ENCODE results near the gene COMMD3. TPM values are rescaled to one million over a fixed set of nuclear protein-coding genes. Genes with fewer than 3 reads are reported as not detected.

COMMD3 gene
- polyA plus RNA-seq, 3 donors = 44.9 to 140 (median 138) TPM

GRCh38 chr10:22344249-22344648 lies 28.1 kb downstream of the COMMD3 start:
- H3K36me3 ChIP-seq (replicated peaks in 1 of 2; ENCODE audit: control insufficient read depth in 1 of 2, insufficient read depth in 2 of 2, low read length in 2 of 2) = no peaks in the 10 kb centered on the region
- peak overlapping the region in 1 of 2 donors; percentile 87 for H3K4me3 Mint-ChIP-seq
- peaks cover 0 to 21% of the 10 kb centered on the region in 2 donors for H3K36me3 Mint-ChIP-seq
- H3K27ac ChIP-seq (ENCODE audit: low read depth in 1 of 2, low read length in 2 of 2) = no peak overlapping the region
- no peak for DNase-seq
- H3K4me2 ChIP-seq (replicated peaks; ENCODE audit: extremely low read depth, low read length, poor library complexity, severe bottlenecking) = no peak overlapping the region
- peaks cover 4 to 32% of the 10 kb centered on the region in 2 donors for H3K9me3 ChIP-seq (replicated peaks in 1 of 2; ENCODE audit: control insufficient read depth in 1 of 2, insufficient read depth in 1 of 2, low read length in 2 of 2)
- H2AFZ ChIP-seq (ENCODE audit: insufficient read depth, low read depth, low read length, poor library complexity, severe bottlenecking) = no peak overlapping the region
- no peak overlapping the region for H3K4me3 ChIP-seq (replicated peaks in 1 of 3; ENCODE audit: low read depth in 2 of 3, low read length in 3 of 3)
- H3K4me1 Mint-ChIP-seq = peaks cover 30% of the 10 kb centered on the region
- H3K9me3 Mint-ChIP-seq = peaks cover 4 to 28% (median 21%) of the 10 kb centered on the region in 7 donors
- no peaks in the 10 kb centered on the region for H3K79me2 ChIP-seq (ENCODE audit: insufficient read depth, low read length)
- no peak overlapping the region for H3K27ac Mint-ChIP-seq
- intact Hi-C loops (cut with micrococcal nuclease) = loop anchor here (10.0 kb wide), 3 partner anchors 91 to 829 kb away; partner anchors contain the start of gene DNAJC1 (in 1 of the 2)
- peaks cover 72 to 87% (median 77%) of the 10 kb centered on the region in 3 donors for H3K27me3 Mint-ChIP-seq (ENCODE audit: low read depth in 3 of 3)
- no peak overlapping the region for H3K9ac ChIP-seq (ENCODE audit: insufficient read depth, low read length, poor library complexity, severe bottlenecking)
- no CpG with 5 or more reads among the region's 1 CpG for WGBS (ENCODE audit: insufficient coverage)
- peaks cover 64 to 85% of the 10 kb centered on the region in 2 donors for H3K27me3 ChIP-seq (ENCODE audit: control insufficient read depth in 2 of 2, insufficient read depth in 2 of 2, low read length in 2 of 2)
- TF ChIP-seq, protein P1, sequence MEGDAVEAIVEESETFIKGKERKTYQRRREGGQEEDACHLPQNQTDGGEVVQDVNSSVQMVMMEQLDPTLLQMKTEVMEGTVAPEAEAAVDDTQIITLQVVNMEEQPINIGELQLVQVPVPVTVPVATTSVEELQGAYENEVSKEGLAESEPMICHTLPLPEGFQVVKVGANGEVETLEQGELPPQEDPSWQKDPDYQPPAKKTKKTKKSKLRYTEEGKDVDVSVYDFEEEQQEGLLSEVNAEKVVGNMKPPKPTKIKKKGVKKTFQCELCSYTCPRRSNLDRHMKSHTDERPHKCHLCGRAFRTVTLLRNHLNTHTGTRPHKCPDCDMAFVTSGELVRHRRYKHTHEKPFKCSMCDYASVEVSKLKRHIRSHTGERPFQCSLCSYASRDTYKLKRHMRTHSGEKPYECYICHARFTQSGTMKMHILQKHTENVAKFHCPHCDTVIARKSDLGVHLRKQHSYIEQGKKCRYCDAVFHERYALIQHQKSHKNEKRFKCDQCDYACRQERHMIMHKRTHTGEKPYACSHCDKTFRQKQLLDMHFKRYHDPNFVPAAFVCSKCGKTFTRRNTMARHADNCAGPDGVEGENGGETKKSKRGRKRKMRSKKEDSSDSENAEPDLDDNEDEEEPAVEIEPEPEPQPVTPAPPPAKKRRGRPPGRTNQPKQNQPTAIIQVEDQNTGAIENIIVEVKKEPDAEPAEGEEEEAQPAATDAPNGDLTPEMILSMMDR (IDR thresholded peaks at IDR 0.05) = no peak
- peaks cover 22 to 28% of the 10 kb centered on the region in 2 donors for H3K4me1 ChIP-seq (ENCODE audit: control insufficient read depth in 1 of 2, insufficient read depth in 2 of 2, low read length in 2 of 2)
- H4K20me1 ChIP-seq (ENCODE audit: insufficient read depth, low read length) = no peaks in the 10 kb centered on the region

- peaks cover 62 to 85% of the 10 kb centered on the region in 2 donors for H3K27me3 ChIP-seq (ENCODE audit: control insufficient read depth in 2 of 2, insufficient read depth in 2 of 2, low read length in 2 of 2)
- peak in 1 of 3 donors; percentile 25 for DNase-seq
- peak overlapping the region; percentile 78 for H3K4me2 ChIP-seq (replicated peaks; ENCODE audit: extremely low read depth, low read length, poor library complexity, severe bottlenecking)
- 11% methylated on average over 26 of the region's 26 CpGs for WGBS (ENCODE audit: insufficient coverage)
- peak overlapping the region; percentile 69 to 87 for H3K4me3 Mint-ChIP-seq
- H2AFZ ChIP-seq (ENCODE audit: insufficient read depth, low read depth, low read length, poor library complexity, severe bottlenecking) = peak overlapping the region; percentile 80
- peaks cover 0 to 21% of the 10 kb centered on the region in 2 donors for H3K36me3 Mint-ChIP-seq
- peaks cover 21 to 25% of the 10 kb centered on the region in 2 donors for H3K4me1 ChIP-seq (ENCODE audit: control insufficient read depth in 1 of 2, insufficient read depth in 2 of 2, low read length in 2 of 2)
- H3K36me3 ChIP-seq (replicated peaks in 1 of 2; ENCODE audit: control insufficient read depth in 1 of 2, insufficient read depth in 2 of 2, low read length in 2 of 2) = no peaks in the 10 kb centered on the region
- peaks cover 4 to 32% of the 10 kb centered on the region in 2 donors for H3K9me3 ChIP-seq (replicated peaks in 1 of 2; ENCODE audit: control insufficient read depth in 1 of 2, insufficient read depth in 1 of 2, low read length in 2 of 2)
- H3K27ac ChIP-seq (ENCODE audit: low read depth in 1 of 2, low read length in 2 of 2) = no peak overlapping the region
- H3K79me2 ChIP-seq (ENCODE audit: insufficient read depth, low read length) = no peaks in the 10 kb centered on the region
- H4K20me1 ChIP-seq (ENCODE audit: insufficient read depth, low read length) = no peaks in the 10 kb centered on the region
- peak overlapping the region in 2 of 3 experiments; percentile 3 to 69 for H3K4me3 ChIP-seq (replicated peaks in 1 of 3; ENCODE audit: low read depth in 2 of 3, low read length in 3 of 3)
- peaks cover 4 to 28% (median 21%) of the 10 kb centered on the region in 7 donors for H3K9me3 Mint-ChIP-seq
- TF ChIP-seq, protein P1 (IDR thresholded peaks at IDR 0.05) = no peak
- intact Hi-C loops (cut with micrococcal nuclease) = loop anchor here (10.0 kb wide), 3 partner anchors 90 to 830 kb away; partner anchors contain the start of gene DNAJC1 (in 1 of the 2)
- H3K4me1 Mint-ChIP-seq = peaks cover 26% of the 10 kb centered on the region
- H3K27ac Mint-ChIP-seq = peak overlapping the region in 6 of 7 donors; percentile 10 to 80 (median 40)
- no peak overlapping the region for H3K9ac ChIP-seq (ENCODE audit: insufficient read depth, low read length, poor library complexity, severe bottlenecking)
- H3K27me3 Mint-ChIP-seq (ENCODE audit: low read depth in 3 of 3) = peaks cover 67 to 81% (median 73%) of the 10 kb centered on the region in 3 donors
These were observed 28.7 kb downstream of the COMMD3 start for GRCh38 chr10:22344781-22345300.
